ENCODE data around the gene PPP1R14C. TPM values are rescaled to one million over a fixed set of nuclear protein-coding genes. Genes with fewer than 3 reads are reported as not detected.

PPP1R14C gene
- total and polyA plus RNA-seq, 8 donors, result 0.09 to 7.3 (median 0.74) TPM

- intact Hi-C loops (cut with DNase I), result no loop called here
- H3K4me3 ChIP-seq, result no peak overlapping the region
- no peaks in the 10 kb centered on the region for H3K27me3 ChIP-seq
- no peak for TF ChIP-seq CTCF (IDR thresholded peaks at IDR 0.05)
- no peak for DNase-seq
- no peak overlapping the region for H3K27ac ChIP-seq
- ATAC-seq, result no peak
- FAIRE-seq, result no peak
- H3K36me3 ChIP-seq, result no peaks in the 10 kb centered on the region
- no peaks in the 10 kb centered on the region for H3K4me1 ChIP-seq
- 84 to 87% methylated on average over 9 of the region's 9 CpGs for WGBS, 2 donors
- H3K9me3 ChIP-seq, result no peaks in the 10 kb centered on the region
These were observed 127.6 kb downstream of the PPP1R14C start for GRCh38 chr6:150270330-150271052.

GRCh38 chr6:150271172-150271500 is 128.3 kb downstream of the PPP1R14C start:
- 100% methylated on average over 1 of the region's 1 CpG for WGBS, 2 donors
- ATAC-seq (no peak), DNase-seq (no peak), FAIRE-seq (no peak)
- Histone ChIP-seq H3K36me3 (no peaks in the 10 kb centered on the region), H3K4me3 (no peak overlapping the region), H3K27ac (no peak overlapping the region), H3K27me3 (no peaks in the 10 kb centered on the region), H3K9me3 (no peaks in the 10 kb centered on the region), H3K4me1 (no peaks in the 10 kb centered on the region)
- no peak for TF ChIP-seq CTCF (IDR thresholded peaks at IDR 0.05)
- intact Hi-C loops (cut with DNase I), result no loop called here

- intact Hi-C loops (cut with DNase I), result no loop called here
- no peak for DNase-seq
- no peak for TF ChIP-seq CTCF (IDR thresholded peaks at IDR 0.05)
- H3K4me1 ChIP-seq, result no peaks in the 10 kb centered on the region
- ATAC-seq, result no peak
- H3K36me3 ChIP-seq, result no peaks in the 10 kb centered on the region
- H3K9me3 ChIP-seq, result no peaks in the 10 kb centered on the region
- WGBS, 2 donors, result 85 to 86% methylated on average over 6 of the region's 6 CpGs
- no peak for FAIRE-seq
- no peak overlapping the region for H3K4me3 ChIP-seq
- no peaks in the 10 kb centered on the region for H3K27me3 ChIP-seq
- H3K27ac ChIP-seq, result no peak overlapping the region
These were observed 128.8 kb downstream of the PPP1R14C start for GRCh38 chr6:150271501-150272263.

- intact Hi-C loops (cut with DNase I), result no loop called here
- no peaks in the 10 kb centered on the region for H3K36me3 ChIP-seq
- H3K27me3 ChIP-seq, result no peaks in the 10 kb centered on the region
- H3K9me3 ChIP-seq, result no peaks in the 10 kb centered on the region
- ATAC-seq (no peak), FAIRE-seq (no peak), DNase-seq (no peak)
- H3K27ac ChIP-seq, result no peak overlapping the region
- no peak for TF ChIP-seq CTCF (IDR thresholded peaks at IDR 0.05)
- H3K4me3 ChIP-seq, result no peak overlapping the region
- WGBS, 2 donors, result 91 to 92% methylated on average over 7 of the region's 7 CpGs
- no peaks in the 10 kb centered on the region for H3K4me1 ChIP-seq
These were observed 129.6 kb downstream of the PPP1R14C start for GRCh38 chr6:150272264-150272975.
